Stimulated activated CD4-positive, alpha-beta T cell treated with anti-CD3 and anti-CD28 coated beads, Interleukin-2, amount 100 ng/mL, for 4 hours (primary cell): ENCODE measurements around the gene STC2.

Experiments
- DNase-seq: peaks from one replicate; pipeline ENCODE4 v3.0.0-alpha.2; 2020; ENCODE audit warnings: low read depth

STC2 gene

DNA sequence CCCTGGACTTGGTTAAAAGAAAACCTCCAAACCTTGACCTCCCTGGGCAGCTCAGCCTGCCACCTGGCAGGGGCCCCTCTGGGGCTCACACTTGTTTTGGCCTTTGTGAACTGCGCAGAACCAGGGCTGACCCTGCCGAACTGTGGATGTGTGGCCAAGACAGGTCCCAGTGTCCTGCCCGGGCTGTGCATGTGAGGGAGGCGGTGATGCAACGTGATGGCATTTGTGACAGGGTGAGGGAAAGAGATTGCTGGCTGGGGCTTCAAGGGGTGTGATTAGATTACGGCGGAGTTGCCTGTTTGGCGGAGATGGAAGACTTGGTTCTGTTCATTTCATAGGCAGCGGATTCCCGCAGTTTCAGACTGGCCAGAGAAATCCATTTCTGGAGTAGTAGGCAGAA is 62.8 kb downstream of the STC2 start:
- DNase-seq, result no peak
